MM.1S (cell line): ENCODE data around the gene WFIKKN1.

Experiments
- EZH2 ChIP-seq: fragments of 300-600 bp; sonication (generic); optimal IDR thresholded peaks from 2 replicates; pipeline ENCODE3; 2017; ENCODE audit warnings: low read depth, mild to moderate bottlenecking, antibody characterized with exemption, low read length, mixed read lengths
- TF ChIP-seq, protein P1 (sequence below): fragments of 300-600 bp; sonication (generic); IDR thresholded peaks from 2 replicates; pipeline ENCODE4 v1.5.1; 2016; ENCODE audit warnings: antibody characterized with exemption, low read length, mixed read lengths

DNA sequence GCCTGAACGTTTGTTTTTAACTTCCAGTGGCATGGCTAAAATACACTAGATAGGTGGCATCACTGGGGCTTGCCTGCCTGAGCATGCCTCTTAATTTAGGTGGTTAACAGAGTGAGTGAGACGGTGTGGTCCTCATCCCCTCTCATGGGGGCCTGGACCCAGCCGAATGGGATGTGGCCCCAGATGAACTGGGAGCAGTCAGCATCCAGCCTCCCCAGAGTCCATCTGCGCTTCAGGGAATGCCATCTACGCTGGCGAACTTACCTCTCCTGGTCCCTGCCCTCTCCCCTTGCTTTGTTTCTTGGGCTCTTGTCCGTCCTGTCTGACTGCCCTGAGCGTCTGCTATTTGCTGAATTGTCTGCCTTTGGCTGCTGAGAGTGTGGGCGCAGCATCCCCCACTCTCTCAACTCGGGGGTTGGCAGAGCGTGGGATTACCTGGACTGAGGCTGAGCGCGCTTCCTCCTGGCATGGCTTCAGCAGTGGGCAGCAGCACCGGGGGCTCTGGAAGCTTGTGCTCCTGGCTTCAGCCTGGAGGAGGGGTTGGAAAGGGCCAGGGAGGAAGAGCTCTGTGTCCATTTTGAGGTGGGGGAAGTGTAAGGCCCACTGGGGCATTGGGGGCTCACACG is 38.8 kb upstream of the WFIKKN1 start:
- TF ChIP-seq, protein P1, sequence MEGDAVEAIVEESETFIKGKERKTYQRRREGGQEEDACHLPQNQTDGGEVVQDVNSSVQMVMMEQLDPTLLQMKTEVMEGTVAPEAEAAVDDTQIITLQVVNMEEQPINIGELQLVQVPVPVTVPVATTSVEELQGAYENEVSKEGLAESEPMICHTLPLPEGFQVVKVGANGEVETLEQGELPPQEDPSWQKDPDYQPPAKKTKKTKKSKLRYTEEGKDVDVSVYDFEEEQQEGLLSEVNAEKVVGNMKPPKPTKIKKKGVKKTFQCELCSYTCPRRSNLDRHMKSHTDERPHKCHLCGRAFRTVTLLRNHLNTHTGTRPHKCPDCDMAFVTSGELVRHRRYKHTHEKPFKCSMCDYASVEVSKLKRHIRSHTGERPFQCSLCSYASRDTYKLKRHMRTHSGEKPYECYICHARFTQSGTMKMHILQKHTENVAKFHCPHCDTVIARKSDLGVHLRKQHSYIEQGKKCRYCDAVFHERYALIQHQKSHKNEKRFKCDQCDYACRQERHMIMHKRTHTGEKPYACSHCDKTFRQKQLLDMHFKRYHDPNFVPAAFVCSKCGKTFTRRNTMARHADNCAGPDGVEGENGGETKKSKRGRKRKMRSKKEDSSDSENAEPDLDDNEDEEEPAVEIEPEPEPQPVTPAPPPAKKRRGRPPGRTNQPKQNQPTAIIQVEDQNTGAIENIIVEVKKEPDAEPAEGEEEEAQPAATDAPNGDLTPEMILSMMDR: no peak
- no peak for TF ChIP-seq EZH2
